OCI-LY3 (cell line): ENCODE measurements around the gene XPA.

Experiments used
- EZH2phosphoT487 ChIP-seq: fragments of 200-600 bp; shearing (Covaris generic); IDR thresholded peaks from 2 replicates; pipeline ENCODE4 v1.6.1; 2018; ENCODE audit warnings: antibody characterized with exemption, mixed run types, low read depth
- TF ChIP-seq, protein P1 (sequence below): fragments of 200-600, 300-600 bp; sonication (generic); IDR thresholded peaks from 2 replicates; pipeline ENCODE4 v1.5.1; 2014; ENCODE audit warnings: antibody characterized with exemption, low read length, low read depth

GRCh38 chr9:97659771-97660170 is 37.4 kb downstream of the XPA start:
- TF ChIP-seq, protein P1, sequence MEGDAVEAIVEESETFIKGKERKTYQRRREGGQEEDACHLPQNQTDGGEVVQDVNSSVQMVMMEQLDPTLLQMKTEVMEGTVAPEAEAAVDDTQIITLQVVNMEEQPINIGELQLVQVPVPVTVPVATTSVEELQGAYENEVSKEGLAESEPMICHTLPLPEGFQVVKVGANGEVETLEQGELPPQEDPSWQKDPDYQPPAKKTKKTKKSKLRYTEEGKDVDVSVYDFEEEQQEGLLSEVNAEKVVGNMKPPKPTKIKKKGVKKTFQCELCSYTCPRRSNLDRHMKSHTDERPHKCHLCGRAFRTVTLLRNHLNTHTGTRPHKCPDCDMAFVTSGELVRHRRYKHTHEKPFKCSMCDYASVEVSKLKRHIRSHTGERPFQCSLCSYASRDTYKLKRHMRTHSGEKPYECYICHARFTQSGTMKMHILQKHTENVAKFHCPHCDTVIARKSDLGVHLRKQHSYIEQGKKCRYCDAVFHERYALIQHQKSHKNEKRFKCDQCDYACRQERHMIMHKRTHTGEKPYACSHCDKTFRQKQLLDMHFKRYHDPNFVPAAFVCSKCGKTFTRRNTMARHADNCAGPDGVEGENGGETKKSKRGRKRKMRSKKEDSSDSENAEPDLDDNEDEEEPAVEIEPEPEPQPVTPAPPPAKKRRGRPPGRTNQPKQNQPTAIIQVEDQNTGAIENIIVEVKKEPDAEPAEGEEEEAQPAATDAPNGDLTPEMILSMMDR: no peak
- no peak for TF ChIP-seq EZH2phosphoT487
